Fibroblast of mammary gland (primary cell): ENCODE data around the gene PACS2.

ENCODE experiments used
- DNase-seq: peaks from one replicate; pipeline ENCODE4 v3.0.0-alpha.2; 2010; ENCODE audit warnings: low read depth
- H3K4me3 ChIP-seq: 2 replicates; pipeline ENCODE4 v1.5.1; 2011; ENCODE audit warnings: low read depth, mild to moderate bottlenecking, low read length, moderate library complexity; ENCODE audit not compliant: control insufficient read depth
- CTCF ChIP-seq: conservative IDR thresholded peaks from 2 replicates; pipeline ENCODE4 v1.5.1; 2011; ENCODE audit warnings: low read depth, low read length, inconsistent platforms; ENCODE audit not compliant: control insufficient read depth, insufficient read depth

PACS2 gene

GRCh38 chr14:105446971-105447370 is 132.4 kb downstream of the PACS2 start:
- TF ChIP-seq CTCF = no peak
- H3K4me3 ChIP-seq = no peak overlapping the region
- DNase-seq = no peak
